Activated naive CD8-positive, alpha-beta T cell treated with anti-CD3 and anti-CD28 coated beads for 36 hours (primary cell): Measurements from ENCODE around the gene WDR7. TPM values are rescaled to one million over a fixed set of nuclear protein-coding genes. Genes with fewer than 3 reads are reported as not detected.
A peak's percentile ranks its signal among the peaks of the same experiment; 100 is the strongest.

Source experiments
- DNase-seq: peaks from one replicate; pipeline ENCODE4 v3.0.0; 2021
- H3K27ac Mint-ChIP-seq: one replicate; pipeline ENCODE4 v1.8.0; 2022; ENCODE audit warnings: mild to moderate bottlenecking, moderate library complexity, mixed read lengths
- H3K27me3 Mint-ChIP-seq: one replicate; pipeline ENCODE4 v1.8.0; 2022; ENCODE audit warnings: mild to moderate bottlenecking, mixed read lengths
- H3K36me3 Mint-ChIP-seq: one replicate; pipeline ENCODE4 v1.8.0; 2021; ENCODE audit warnings: mild to moderate bottlenecking, mixed read lengths
- H3K4me1 Mint-ChIP-seq: one replicate; pipeline ENCODE4 v1.8.0; 2021; ENCODE audit warnings: mixed read lengths
- H3K4me3 Mint-ChIP-seq: one replicate; pipeline ENCODE4 v1.8.0; 2022; ENCODE audit warnings: mild to moderate bottlenecking, moderate library complexity, mixed read lengths
- H3K9me3 Mint-ChIP-seq: one replicate; pipeline ENCODE4 v1.8.0; 2022; ENCODE audit warnings: mixed read lengths
- total RNA-seq, 2 experiments: library from RNA; stranded (reverse); gene quantifications; one replicate each; pipeline ENCODE4 v1.2.3, GENCODE V29; 2021

The WDR7 gene
- 10 to 100 TPM; 16.8 to 22.6 TPM for total RNA-seq

GRCh38 chr18:56650944-56651770 is at the start of gene WDR7:
WDR7 (plus strand) TSS chr18:56651359; CDS start chr18:56672516, 21,157 bp downstream.
- peak within 1 kb of the TSS; percentile 89 for H3K4me3 Mint-ChIP-seq
- H3K36me3 Mint-ChIP-seq, result peaks cover 18% of the 10 kb centered on the region
- H3K4me1 Mint-ChIP-seq, result peaks cover 38% of the 10 kb centered on the region
- peak within 1 kb of the TSS; percentile 94 for H3K27ac Mint-ChIP-seq
- peaks cover 4% of the 10 kb centered on the region for H3K9me3 Mint-ChIP-seq
- peak; percentile 93 for DNase-seq
- no peaks in the 10 kb centered on the region for H3K27me3 Mint-ChIP-seq

- no peak overlapping the region for H3K27ac Mint-ChIP-seq
- peaks cover 22% of the 10 kb centered on the region for H3K36me3 Mint-ChIP-seq
- H3K4me1 Mint-ChIP-seq, result no peaks in the 10 kb centered on the region
- no peak overlapping the region for H3K4me3 Mint-ChIP-seq
- DNase-seq, result no peak
- H3K9me3 Mint-ChIP-seq, result no peaks in the 10 kb centered on the region
- H3K27me3 Mint-ChIP-seq, result no peaks in the 10 kb centered on the region
These were observed 44.5 kb upstream of the WDR7 start for GRCh38 chr18:56606618-56607017.

GRCh38 chr18:56615738-56616520 is 35.2 kb upstream of the WDR7 start:
- no peak for DNase-seq
- Mint-ChIP-seq H3K36me3 (peaks cover 32% of the 10 kb centered on the region), H3K9me3 (no peaks in the 10 kb centered on the region), H3K4me1 (no peaks in the 10 kb centered on the region), H3K4me3 (no peak overlapping the region), H3K27me3 (no peaks in the 10 kb centered on the region), H3K27ac (no peak overlapping the region)

- Mint-ChIP-seq H3K36me3 (peaks cover 22% of the 10 kb centered on the region), H3K4me1 (peaks cover 41% of the 10 kb centered on the region), H3K4me3 (no peak overlapping the region)
These were observed 23.2 kb upstream of the WDR7 start for GRCh38 chr18:56627991-56628390.

GRCh38 chr18:56632070-56633022 is 18.8 kb upstream of the WDR7 start:
- Mint-ChIP-seq H3K27ac (no peak overlapping the region), H3K36me3 (peaks cover 33% of the 10 kb centered on the region), H3K9me3 (no peaks in the 10 kb centered on the region), H3K4me3 (no peak overlapping the region), H3K4me1 (peaks cover 58% of the 10 kb centered on the region), H3K27me3 (no peaks in the 10 kb centered on the region)
- DNase-seq, result no peak

More at GRCh38 chr18:56627991-56628390, 23.2 kb upstream of the WDR7 start:
- Mint-ChIP-seq H3K27me3 (no peaks in the 10 kb centered on the region), H3K27ac (no peak overlapping the region), H3K9me3 (no peaks in the 10 kb centered on the region)
- DNase-seq, result no peak

- Mint-ChIP-seq H3K27me3 (no peaks in the 10 kb centered on the region), H3K4me1 (peaks cover 48% of the 10 kb centered on the region), H3K27ac (no peak overlapping the region), H3K9me3 (peaks cover 1% of the 10 kb centered on the region), H3K4me3 (no peak overlapping the region), H3K36me3 (peaks cover 28% of the 10 kb centered on the region)
- DNase-seq, result no peak
These were observed 16.2 kb upstream of the WDR7 start for GRCh38 chr18:56635007-56635406.

GRCh38 chr18:56637176-56637575 is 14.0 kb upstream of the WDR7 start:
- no peak for DNase-seq
- Mint-ChIP-seq H3K27ac (peak overlapping the region; percentile 49), H3K9me3 (peaks cover 1% of the 10 kb centered on the region), H3K4me1 (peaks cover 35% of the 10 kb centered on the region), H3K4me3 (peak overlapping the region; percentile 98), H3K36me3 (peaks cover 23% of the 10 kb centered on the region), H3K27me3 (no peaks in the 10 kb centered on the region)

GRCh38 chr18:56637711-56638231 is 13.4 kb upstream of the WDR7 start:
- no peak for DNase-seq
- peaks cover 1% of the 10 kb centered on the region for H3K9me3 Mint-ChIP-seq
- H3K27ac Mint-ChIP-seq, result peak overlapping the region; percentile 94
- peaks cover 32% of the 10 kb centered on the region for H3K4me1 Mint-ChIP-seq
- peak overlapping the region; percentile 98 for H3K4me3 Mint-ChIP-seq
- peaks cover 23% of the 10 kb centered on the region for H3K36me3 Mint-ChIP-seq
- H3K27me3 Mint-ChIP-seq, result no peaks in the 10 kb centered on the region

GRCh38 chr18:56638232-56639103 is 12.7 kb upstream of the WDR7 start, which contains the start of gene TXNL1:
TXNL1 (minus strand) TSS chr18:56638592; CDS start chr18:56638440, 152 bp downstream.
- peak within 1 kb of the TSS; percentile 94 for H3K27ac Mint-ChIP-seq
- peaks cover 1% of the 10 kb centered on the region for H3K9me3 Mint-ChIP-seq
- no peaks in the 10 kb centered on the region for H3K27me3 Mint-ChIP-seq
- peak within 1 kb of the TSS; percentile 98 for H3K4me3 Mint-ChIP-seq
- peak; percentile 98 for DNase-seq
- H3K36me3 Mint-ChIP-seq, result peaks cover 22% of the 10 kb centered on the region
- H3K4me1 Mint-ChIP-seq, result peaks cover 32% of the 10 kb centered on the region

- Mint-ChIP-seq H3K27me3 (no peaks in the 10 kb centered on the region), H3K9me3 (peaks cover 1% of the 10 kb centered on the region), H3K27ac (peak overlapping the region; percentile 94), H3K36me3 (peaks cover 21% of the 10 kb centered on the region), H3K4me3 (peak overlapping the region; percentile 98), H3K4me1 (peaks cover 32% of the 10 kb centered on the region)
- no peak for DNase-seq
These were observed 12.1 kb upstream of the WDR7 start for GRCh38 chr18:56639104-56639381.

GRCh38 chr18:56639571-56639970 is 11.6 kb upstream of the WDR7 start:
- H3K36me3 Mint-ChIP-seq, result peaks cover 19% of the 10 kb centered on the region
- no peak for DNase-seq
- H3K9me3 Mint-ChIP-seq, result peaks cover 1% of the 10 kb centered on the region
- H3K27ac Mint-ChIP-seq, result peak overlapping the region; percentile 94
- H3K4me3 Mint-ChIP-seq, result peak overlapping the region; percentile 98
- no peaks in the 10 kb centered on the region for H3K27me3 Mint-ChIP-seq
- peaks cover 32% of the 10 kb centered on the region for H3K4me1 Mint-ChIP-seq

GRCh38 chr18:56641714-56642337 is 9.3 kb upstream of the WDR7 start:
- no peak overlapping the region for H3K27ac Mint-ChIP-seq
- peaks cover 14% of the 10 kb centered on the region for H3K4me1 Mint-ChIP-seq
- H3K36me3 Mint-ChIP-seq, result peaks cover 11% of the 10 kb centered on the region
- DNase-seq, result no peak
- H3K27me3 Mint-ChIP-seq, result no peaks in the 10 kb centered on the region
- peaks cover 1% of the 10 kb centered on the region for H3K9me3 Mint-ChIP-seq
- H3K4me3 Mint-ChIP-seq, result no peak overlapping the region

GRCh38 chr18:56643381-56643780 is 7.8 kb upstream of the WDR7 start:
- no peak for DNase-seq
- no peak overlapping the region for H3K4me3 Mint-ChIP-seq
- H3K27me3 Mint-ChIP-seq, result no peaks in the 10 kb centered on the region
- H3K4me1 Mint-ChIP-seq, result peaks cover 19% of the 10 kb centered on the region
- no peak overlapping the region for H3K27ac Mint-ChIP-seq
- H3K36me3 Mint-ChIP-seq, result peaks cover 9% of the 10 kb centered on the region
- H3K9me3 Mint-ChIP-seq, result peaks cover 1% of the 10 kb centered on the region
